SK-N-SH (cell line): ENCODE data around the gene ZKSCAN3. TPM values are rescaled to one million over a fixed set of nuclear protein-coding genes. Genes with fewer than 3 reads are reported as not detected.
A peak's percentile ranks its signal among the peaks of the same experiment; 100 is the strongest.

Experiments used
- CTCF ChIA-PET: fragments of 300-600, 350-600 bp; formaldehyde crosslinking; extraction: SDS; loops from one replicate; lab custom pipeline; 2021; lab: Yijun Ruan, JAX
- POLR2A ChIA-PET: fragments of 350-600 bp; sonication (Branson Sonifier 250); formaldehyde crosslinking; extraction: SDS; loops from one replicate; lab custom pipeline; 2020; ENCODE audit warnings: antibody characterized with exemption, inconsistent platforms; lab: Yijun Ruan, JAX
- DNase-seq: peaks from one replicate; pipeline ENCODE4 v3.0.0; 2012
- H2AFZ ChIP-seq: fragments of 200-600 bp; sonication (generic); 2 replicates; pipeline ENCODE4 v1.8.1; 2016; ENCODE audit warnings: antibody characterized with exemption, mild to moderate bottlenecking, low read depth
- H3F3A ChIP-seq: fragments of 200-600 bp; sonication (generic); replicated peaks from 2 replicates; pipeline ENCODE3; 2016; ENCODE audit warnings: antibody characterized with exemption, mild to moderate bottlenecking; ENCODE audit not compliant: insufficient read depth
- H3K27ac ChIP-seq, 2 experiments: fragments of 200-500 bp in 1 of 2; fragments of 200-600 bp in 1 of 2; sonication (Bioruptor generic) in 1 of 2; sonication (generic), shearing (Covaris generic) in 1 of 2; 2 replicates each; pipeline versions ENCODE4 v1.5.1 to v1.6.1; 2014 to 2016; ENCODE audit warnings: low read depth in 2 of 2, inconsistent platforms in 1 of 2, low read length in 1 of 2, mild to moderate bottlenecking in 1 of 2, mixed read lengths in 1 of 2
- H3K27me3 ChIP-seq: fragments of 200-600 bp; sonication (generic), shearing (Covaris generic); 2 replicates; pipeline ENCODE4 v1.6.1; 2016; ENCODE audit warnings: mixed run types; ENCODE audit not compliant: insufficient read depth
- H3K36me3 ChIP-seq, 2 experiments: fragments of 200-500 bp in 1 of 2; fragments of 200-600 bp in 1 of 2; sonication (Bioruptor generic) in 1 of 2; sonication (generic) in 1 of 2; replicated peaks in 1 of 2; 2 replicates each; pipeline versions ENCODE3 to v1.5.1; 2014 to 2016; ENCODE audit warnings: low read length in 1 of 2, mild to moderate bottlenecking in 1 of 2; ENCODE audit not compliant: insufficient read depth in 2 of 2, control insufficient read depth in 1 of 2
- H3K4me1 ChIP-seq, 2 experiments: fragments of 200-500 bp in 1 of 2; fragments of 200-600 bp in 1 of 2; sonication (Bioruptor generic) in 1 of 2; sonication (generic), shearing (Covaris generic) in 1 of 2; 2 replicates each; pipeline versions ENCODE4 v1.5.1 to v1.6.1; 2014 to 2016; ENCODE audit warnings: low read depth in 1 of 2, low read length in 1 of 2, mixed run types in 1 of 2; ENCODE audit not compliant: insufficient read depth in 2 of 2, control insufficient read depth in 1 of 2
- H3K4me2 ChIP-seq: fragments of 200-600 bp; sonication (generic), shearing (Covaris generic); 2 replicates; pipeline ENCODE4 v1.6.1; 2017; ENCODE audit warnings: mixed run types
- H3K4me3 ChIP-seq, 2 experiments: fragments of 200-500 bp in 1 of 2; fragments of 200-600 bp in 1 of 2; sonication (Bioruptor generic) in 1 of 2; sonication (generic), shearing (Covaris generic) in 1 of 2; 2 replicates each; pipeline versions ENCODE4 v1.5.1 to v1.8.1; 2014 to 2016; ENCODE audit warnings: low read depth in 2 of 2, inconsistent platforms in 1 of 2, low read length in 1 of 2, mild to moderate bottlenecking in 1 of 2, mixed read lengths in 1 of 2, moderate library complexity in 1 of 2
- H3K79me2 ChIP-seq: fragments of 200-600 bp; sonication (generic); 2 replicates; pipeline ENCODE4 v1.8.1; 2017; ENCODE audit warnings: mild to moderate bottlenecking; ENCODE audit not compliant: insufficient read depth
- H3K9ac ChIP-seq: fragments of 200-600 bp; sonication (generic); 2 replicates; pipeline ENCODE4 v1.6.1; 2017; ENCODE audit warnings: mixed run types
- H3K9me2 ChIP-seq: fragments of 200-600 bp; sonication (generic); 2 replicates; pipeline ENCODE4 v1.6.1; 2017; ENCODE audit warnings: mixed run types
- H3K9me3 ChIP-seq: fragments of 200-600 bp; sonication (generic); 2 replicates; pipeline ENCODE4 v1.6.1; 2017; ENCODE audit warnings: mixed run types, mild to moderate bottlenecking, moderate library complexity
- H4K20me1 ChIP-seq: fragments of 200-600 bp; sonication (generic); 2 replicates; pipeline ENCODE4 v1.6.1; 2017; ENCODE audit warnings: mild to moderate bottlenecking, mixed run types; ENCODE audit not compliant: insufficient read depth
- CHD2 ChIP-seq: fragments of 150-350 bp; IDR thresholded peaks from 2 replicates; pipeline ENCODE4 v1.6.1; 2018; ENCODE audit warnings: low read length; ENCODE audit not compliant: partially characterized antibody
- CTCF ChIP-seq: fragments of 200-600 bp; sonication (generic); IDR thresholded peaks from 2 replicates; pipeline ENCODE4 v1.6.1; 2017; ENCODE audit warnings: antibody characterized with exemption, mild to moderate bottlenecking, moderate library complexity
- ELF1 ChIP-seq: IDR thresholded peaks from 2 replicates; pipeline ENCODE4 v1.4.0; 2012
- FOXJ3 ChIP-seq: sonication (generic); formaldehyde crosslinking; IDR thresholded peaks from 2 replicates; pipeline ENCODE4 v1.5.1; 2020; ENCODE audit warnings: mild to moderate bottlenecking, missing genetic modification reagents
- JUND ChIP-seq: IDR thresholded peaks from 2 replicates; pipeline ENCODE4 v1.4.0; 2012
- MEF2A ChIP-seq: IDR thresholded peaks from 2 replicates; pipeline ENCODE4 v1.4.0; 2012; ENCODE audit warnings: low read depth, borderline replicate concordance
- MXI1 ChIP-seq: IDR thresholded peaks from 2 replicates; pipeline ENCODE4 v1.6.1; 2012; ENCODE audit warnings: mild to moderate bottlenecking, low read depth, low read length, improper control_type of control experiment
- PBX3 ChIP-seq: IDR thresholded peaks from 2 replicates; pipeline ENCODE4; 2012
- RCOR1 ChIP-seq: fragments of 150-350 bp; IDR thresholded peaks from 2 replicates; pipeline ENCODE4 v1.6.1; 2017; ENCODE audit warnings: antibody characterized with exemption, low read length
- SMC3 ChIP-seq: IDR thresholded peaks from 2 replicates; pipeline ENCODE4 v1.6.1; 2012; ENCODE audit warnings: low read depth, low read length, improper control_type of control experiment
- WGBS: methylation state at CpG from one replicate; pipeline ENCODE4 v1.1.6; 2017; ENCODE audit warnings: low lambda C conversion rate; 5-methylcytosine and 5-hydroxymethylcytosine counted together
- polyA plus RNA-seq, 3 experiments: library from polyadenylated mRNA; depleted of rRNA; stranded (reverse); fragments of >200 nt; gene quantifications; 2 replicates each; pipeline ENCODE4 v1.2.3, GENCODE V29; 2012
- TF ChIP-seq, protein P1 (sequence below): IDR thresholded peaks from 2 replicates; pipeline ENCODE4 v1.4.0; 2012; ENCODE audit warnings: low read depth

Gene ZKSCAN3
- polyA plus RNA-seq, 1 of the 3 experiments (the other 2 are of a cell fraction), result 2.6 TPM

DNA sequence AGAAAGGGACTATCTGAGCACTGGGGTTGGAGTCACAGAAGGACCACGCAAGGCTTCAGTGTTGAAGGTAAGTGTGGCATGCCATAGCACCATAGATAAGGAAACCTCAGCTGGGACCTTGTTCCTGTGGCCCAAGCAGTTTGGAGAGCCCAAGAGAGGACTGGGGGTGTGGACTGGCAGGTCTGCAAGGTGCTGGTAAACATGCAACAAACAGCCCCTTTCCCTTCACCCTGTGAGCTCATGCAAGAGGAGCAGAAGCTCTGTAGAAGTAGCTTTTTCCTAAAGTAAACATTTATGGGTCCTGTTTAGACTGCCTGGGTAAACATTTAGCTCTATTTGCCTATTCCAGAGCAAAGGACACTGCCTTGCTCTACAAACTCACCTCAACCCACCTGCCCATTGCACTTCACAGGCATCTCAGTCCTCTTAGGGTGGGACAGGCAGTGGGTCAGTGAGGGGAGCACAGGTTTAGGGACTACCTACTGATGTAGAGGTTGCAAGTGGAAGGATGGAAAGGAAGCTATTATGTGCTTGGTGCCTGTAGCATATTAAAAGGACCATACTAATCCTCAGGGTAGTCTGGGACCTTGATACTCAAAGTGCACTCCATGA lies 25.8 kb upstream of the ZKSCAN3 start:
- CTCF ChIA-PET, result interaction anchor here (1.3 kb wide), 1 partner anchor 12 kb away, joined by 4 read pairs; no protein-coding TSS in a partner anchor

GRCh38 chr6:28326371-28326948 lies 23.3 kb upstream of the ZKSCAN3 start:
- POLR2A ChIA-PET, result no interaction called here
- 75% methylated on average over 7 of the region's 7 CpGs for WGBS
- DNase-seq, result no peak

More for the DNA sequence above, 25.8 kb upstream of the ZKSCAN3 start:
- DNase-seq, result no peak
- WGBS, result 92% methylated on average over 1 of the region's 1 CpG
- no peaks in the 10 kb centered on the region for H3K27me3 ChIP-seq
- no peak for TF ChIP-seq CTCF
- TF ChIP-seq, all 33 proteins: peak for 0
- Histone ChIP-seq H3K4me3 (no peak overlapping the region), H2AFZ (no peak overlapping the region), H3K27ac (no peak overlapping the region), H3F3A (no peaks in the 10 kb centered on the region), H3K9me3 (peaks cover 4% of the 10 kb centered on the region), H3K9me2 (no peaks in the 10 kb centered on the region), H3K9ac (no peak overlapping the region), H3K36me3 (peaks cover 6 to 11% of the 10 kb centered on the region in 2 experiments), H3K79me2 (no peaks in the 10 kb centered on the region), H4K20me1 (no peaks in the 10 kb centered on the region), H3K4me1 (no peaks in the 10 kb centered on the region), H3K4me2 (no peak overlapping the region)
- POLR2A ChIA-PET, result interaction anchor here (0.8 to 1.1 kb wide), 2 partner anchors 10 to 11 kb away, joined by 3 read pairs; no protein-coding TSS in a partner anchor

GRCh38 chr6:28330041-28330440 lies 19.7 kb upstream of the ZKSCAN3 start:
- TF ChIP-seq MXI1, result peak; percentile 66; the same call in 1 of the 2 replicates
- TF ChIP-seq RCOR1, result no peak
- no peak for TF ChIP-seq PBX3
- no peak for TF ChIP-seq FOXJ3 (CRISPR knock-in tag)
- TF ChIP-seq SMC3, result no peak
- TF ChIP-seq CTCF, result no peak
- TF ChIP-seq JUND, result no peak
- TF ChIP-seq CHD2, result peak; percentile 25
- no peak for TF ChIP-seq ELF1
- TF ChIP-seq MEF2A, result no peak
- ChIA-PET CTCF (no interaction called here), POLR2A (no interaction called here)
- Histone ChIP-seq H3K27me3 (no peaks in the 10 kb centered on the region), H4K20me1 (no peaks in the 10 kb centered on the region), H3K27ac (peak overlapping the region in 1 of 2 experiments; percentile 55; a peak in 1 of 4 replicates), H3K36me3 (peaks cover 6 to 11% of the 10 kb centered on the region in 2 experiments), H3K4me1 (peaks cover 0 to 6% of the 10 kb centered on the region in 2 experiments; a peak in 2 of 4 replicates), H3F3A (peaks cover 8% of the 10 kb centered on the region), H2AFZ (no peak overlapping the region), H3K4me2 (no peak overlapping the region), H3K9me2 (no peaks in the 10 kb centered on the region), H3K9me3 (peaks cover 4% of the 10 kb centered on the region), H3K79me2 (no peaks in the 10 kb centered on the region), H3K4me3 (no peak overlapping the region), H3K9ac (no peak overlapping the region)
- no peak for DNase-seq
- 0% methylated on average over 1 of the region's 1 CpG for WGBS

More at GRCh38 chr6:28326371-28326948, 23.3 kb upstream of the ZKSCAN3 start:
- Histone ChIP-seq H3K4me1 (peaks cover 0 to 4% of the 10 kb centered on the region in 2 experiments; a peak in 1 of 4 replicates), H3K4me3 (peak overlapping the region in 1 of 2 experiments; percentile 3; a peak in 1 of 4 replicates), H3K36me3 (peaks cover 6 to 11% of the 10 kb centered on the region in 2 experiments), H3K9ac (no peak overlapping the region), H3K79me2 (no peaks in the 10 kb centered on the region), H3K27ac (no peak overlapping the region), H3K9me2 (no peaks in the 10 kb centered on the region), H3F3A (no peaks in the 10 kb centered on the region), H3K4me2 (no peak overlapping the region), H3K27me3 (no peaks in the 10 kb centered on the region), H4K20me1 (no peaks in the 10 kb centered on the region), H2AFZ (no peak overlapping the region), H3K9me3 (peaks cover 4% of the 10 kb centered on the region)
- TF ChIP-seq, protein P1, sequence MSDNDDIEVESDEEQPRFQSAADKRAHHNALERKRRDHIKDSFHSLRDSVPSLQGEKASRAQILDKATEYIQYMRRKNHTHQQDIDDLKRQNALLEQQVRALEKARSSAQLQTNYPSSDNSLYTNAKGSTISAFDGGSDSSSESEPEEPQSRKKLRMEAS, result no peak
- CTCF ChIA-PET, result no interaction called here
